Ascending aorta (tissue), 2 donors: Measurements from ENCODE around the gene TGFB2. TPM values are rescaled to one million over a fixed set of nuclear protein-coding genes. Genes with fewer than 3 reads are reported as not detected.

Experiments
- DNase-seq, 2 donors: peaks; one replicate each; pipeline ENCODE4 v3.0.0-alpha.2; 2019; ENCODE audit warnings: low spot score in 2 of 2
- H3K27ac ChIP-seq, 2 donors: fragments of 200-600 bp; sonication (generic); one replicate each; pipeline ENCODE4 v1.5.1; 2016 to 2017; ENCODE audit warnings: mild to moderate bottlenecking in 1 of 2
- H3K27me3 ChIP-seq: fragments of 200-600 bp; sonication (generic); one replicate; pipeline ENCODE4 v1.5.1; 2017
- H3K36me3 ChIP-seq, 2 donors: fragments of 200-600 bp; sonication (generic); one replicate each; pipeline ENCODE4 v1.5.1; 2016
- H3K4me1 ChIP-seq, 2 donors: fragments of 200-600 bp; sonication (generic); one replicate each; pipeline ENCODE4 v1.5.1; 2016 to 2017; ENCODE audit warnings: mild to moderate bottlenecking in 1 of 2
- H3K4me3 ChIP-seq, 2 donors: fragments of 200-600 bp; sonication (generic); one replicate each; pipeline ENCODE4 v1.5.1; 2016 to 2017; ENCODE audit warnings: mild to moderate bottlenecking in 1 of 2
- H3K9me3 ChIP-seq, 2 donors: fragments of 200-600 bp; sonication (generic); one replicate each; pipeline ENCODE4 v1.5.1; 2016
- intact Hi-C: fragments of 100-400 bp; cut with DNase I; formaldehyde crosslinking; loops from one replicate; pipeline ENCODE4 v1.15.1; 2023
- total RNA-seq: library from RNA; depleted of rRNA; stranded (reverse); fragments of >200 nt; gene quantifications from one replicate; pipeline ENCODE4 v1.1.0, GENCODE V29; 2016
- TF ChIP-seq, protein P1 (sequence below), 3 experiments: fragments of 200-600 bp in 2 of 3; fragments of 450-650 bp in 1 of 3; sonication (generic) in 2 of 3; IDR thresholded peaks; one replicate each; pipeline ENCODE4 v1.5.1; 2016 to 2019; ENCODE audit warnings: antibody characterized with exemption in 3 of 3, mild to moderate bottlenecking in 1 of 3, moderate library complexity in 1 of 3

TGFB2 gene
- total RNA-seq, 1 donor from 2014 or later, result 9.9 TPM

- H3K4me1 ChIP-seq, result no peaks in the 10 kb centered on the region
- TF ChIP-seq, protein P1, sequence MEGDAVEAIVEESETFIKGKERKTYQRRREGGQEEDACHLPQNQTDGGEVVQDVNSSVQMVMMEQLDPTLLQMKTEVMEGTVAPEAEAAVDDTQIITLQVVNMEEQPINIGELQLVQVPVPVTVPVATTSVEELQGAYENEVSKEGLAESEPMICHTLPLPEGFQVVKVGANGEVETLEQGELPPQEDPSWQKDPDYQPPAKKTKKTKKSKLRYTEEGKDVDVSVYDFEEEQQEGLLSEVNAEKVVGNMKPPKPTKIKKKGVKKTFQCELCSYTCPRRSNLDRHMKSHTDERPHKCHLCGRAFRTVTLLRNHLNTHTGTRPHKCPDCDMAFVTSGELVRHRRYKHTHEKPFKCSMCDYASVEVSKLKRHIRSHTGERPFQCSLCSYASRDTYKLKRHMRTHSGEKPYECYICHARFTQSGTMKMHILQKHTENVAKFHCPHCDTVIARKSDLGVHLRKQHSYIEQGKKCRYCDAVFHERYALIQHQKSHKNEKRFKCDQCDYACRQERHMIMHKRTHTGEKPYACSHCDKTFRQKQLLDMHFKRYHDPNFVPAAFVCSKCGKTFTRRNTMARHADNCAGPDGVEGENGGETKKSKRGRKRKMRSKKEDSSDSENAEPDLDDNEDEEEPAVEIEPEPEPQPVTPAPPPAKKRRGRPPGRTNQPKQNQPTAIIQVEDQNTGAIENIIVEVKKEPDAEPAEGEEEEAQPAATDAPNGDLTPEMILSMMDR (IDR thresholded peaks at IDR 0.05), result no peak
- no peak for DNase-seq
- H3K27ac ChIP-seq, result no peak overlapping the region
- intact Hi-C loops, result no loop called here
- no peak overlapping the region for H3K4me3 ChIP-seq
- no peaks in the 10 kb centered on the region for H3K36me3 ChIP-seq
- no peaks in the 10 kb centered on the region for H3K9me3 ChIP-seq
- H3K27me3 ChIP-seq, result no peaks in the 10 kb centered on the region
These were observed 63.0 kb downstream of the TGFB2 start for GRCh38 chr1:218408135-218408534.

- intact Hi-C loops, result no loop called here
- H3K9me3 ChIP-seq, result no peaks in the 10 kb centered on the region
- no peaks in the 10 kb centered on the region for H3K27me3 ChIP-seq
- H3K36me3 ChIP-seq, result no peaks in the 10 kb centered on the region
- H3K4me1 ChIP-seq, result no peaks in the 10 kb centered on the region
- no peak overlapping the region for H3K4me3 ChIP-seq
- no peak for DNase-seq
- no peak overlapping the region for H3K27ac ChIP-seq
- TF ChIP-seq, protein P1 (IDR thresholded peaks at IDR 0.05), result no peak
These were observed 63.8 kb downstream of the TGFB2 start for GRCh38 chr1:218408942-218409341.

- TF ChIP-seq, protein P1 (IDR thresholded peaks at IDR 0.05), result no peak
- intact Hi-C loops, result no loop called here
These were observed 64.9 kb downstream of the TGFB2 start for GRCh38 chr1:218409946-218410510.

DNA sequence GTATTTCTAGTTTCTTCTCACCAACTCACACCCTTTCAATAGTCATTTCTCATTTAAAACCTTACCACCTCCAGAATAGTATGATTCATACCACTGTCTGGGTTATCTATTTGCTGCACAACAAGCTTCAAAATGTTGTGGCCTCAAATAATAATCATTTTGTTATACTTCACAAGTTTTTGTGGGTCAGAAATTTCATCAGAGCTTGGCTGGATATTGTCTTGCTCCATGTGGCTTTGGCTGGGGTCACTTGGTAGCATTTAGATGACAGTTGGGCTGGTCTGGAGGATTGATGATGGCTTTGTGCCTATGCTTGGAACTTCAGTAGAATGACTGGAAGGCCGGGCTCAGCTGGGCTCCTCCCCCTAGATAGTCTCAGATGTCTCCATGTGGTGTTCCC lies 66.0 kb downstream of the TGFB2 start:
- H3K27me3 ChIP-seq, result no peaks in the 10 kb centered on the region
- H3K27ac ChIP-seq, result no peak overlapping the region
- no peaks in the 10 kb centered on the region for H3K36me3 ChIP-seq
- TF ChIP-seq, protein P1 (IDR thresholded peaks at IDR 0.05), result no peak
- intact Hi-C loops, result no loop called here
- no peak for DNase-seq
- no peaks in the 10 kb centered on the region for H3K9me3 ChIP-seq
- H3K4me3 ChIP-seq, result no peak overlapping the region
- H3K4me1 ChIP-seq, result no peaks in the 10 kb centered on the region

More at GRCh38 chr1:218409946-218410510, 64.9 kb downstream of the TGFB2 start:
- DNase-seq, result no peak
- Histone ChIP-seq H3K27ac (no peak overlapping the region), H3K36me3 (no peaks in the 10 kb centered on the region), H3K4me1 (no peaks in the 10 kb centered on the region), H3K9me3 (no peaks in the 10 kb centered on the region), H3K4me3 (no peak overlapping the region), H3K27me3 (no peaks in the 10 kb centered on the region)

DNA sequence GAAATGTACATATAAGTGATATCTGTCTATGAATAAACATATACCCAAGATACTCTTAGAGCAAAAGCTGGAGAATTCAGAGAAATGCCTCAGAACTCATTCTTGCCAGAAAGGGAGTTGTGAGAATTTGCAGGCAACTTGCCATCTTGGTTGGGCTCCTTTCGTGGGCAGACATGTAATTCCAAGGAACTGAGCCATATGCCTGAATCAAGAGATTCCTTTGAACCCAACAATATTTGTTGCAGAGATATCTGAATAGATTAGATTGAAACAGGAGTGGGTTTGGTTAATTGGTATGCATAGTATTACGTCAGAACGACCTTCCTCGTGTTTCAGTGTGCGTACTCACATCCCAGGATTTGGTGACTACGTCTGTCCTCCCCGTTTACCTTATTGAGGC lies 67.0 kb downstream of the TGFB2 start:
- TF ChIP-seq, protein P1 (IDR thresholded peaks at IDR 0.05), result no peak
- peaks cover 0 to 3% of the 10 kb centered on the region in 2 donors for H3K9me3 ChIP-seq
- no peaks in the 10 kb centered on the region for H3K4me1 ChIP-seq
- H3K36me3 ChIP-seq, result no peaks in the 10 kb centered on the region
- no peak overlapping the region for H3K4me3 ChIP-seq
- H3K27ac ChIP-seq, result no peak overlapping the region
- DNase-seq, result no peak
- intact Hi-C loops, result no loop called here
- no peaks in the 10 kb centered on the region for H3K27me3 ChIP-seq

- H3K27ac ChIP-seq, result no peak overlapping the region
- H3K36me3 ChIP-seq, result no peaks in the 10 kb centered on the region
- H3K27me3 ChIP-seq, result no peaks in the 10 kb centered on the region
- H3K9me3 ChIP-seq, result peaks cover 0 to 3% of the 10 kb centered on the region in 2 donors
- TF ChIP-seq, protein P1 (IDR thresholded peaks at IDR 0.05), result no peak
- no peak overlapping the region for H3K4me3 ChIP-seq
- no peak for DNase-seq
- H3K4me1 ChIP-seq, result no peaks in the 10 kb centered on the region
- intact Hi-C loops, result no loop called here
These were observed 68.0 kb downstream of the TGFB2 start for GRCh38 chr1:218413179-218413578.
